SK-N-MC (cell line): ENCODE data around the gene ZNF474.

Experiments
- EZH2 ChIP-seq: fragments of 200-600 bp; sonication (generic); IDR thresholded peaks from one replicate; pipeline ENCODE4 v1.6.1; 2017; ENCODE audit warnings: antibody characterized with exemption
- FOXP2 ChIP-seq: optimal IDR thresholded peaks from 2 replicates; pipeline ENCODE3; 2011; ENCODE audit warnings: mild to moderate bottlenecking, moderate library complexity; ENCODE audit not compliant: insufficient read depth; ENCODE audit errors: extremely low read length, control extremely low read depth
- POLR2AphosphoS5 ChIP-seq: IDR thresholded peaks from 2 replicates; pipeline ENCODE4 v1.6.1; 2012; ENCODE audit warnings: mild to moderate bottlenecking, low read depth, low read length, borderline replicate concordance

- TF ChIP-seq POLR2AphosphoS5: no peak
- no peak for TF ChIP-seq EZH2
- TF ChIP-seq FOXP2: no peak
Observed at GRCh38 chr5:122156724-122157325, 27.5 kb downstream of the ZNF474 start.
